H9 (cell line): ENCODE measurements around the gene STK11IP. TPM values are rescaled to one million over a fixed set of nuclear protein-coding genes. Genes with fewer than 3 reads are reported as not detected.

Experiments used
- DNase-seq: peaks from one replicate; pipeline ENCODE4 v3.0.0-alpha.2; 2017
- H2AFZ ChIP-seq: one replicate; pipeline ENCODE4 v1.6.1; 2013; ENCODE audit warnings: mild to moderate bottlenecking, low read length, control low read depth, moderate library complexity
- H2AK5ac ChIP-seq: 2 replicates; pipeline ENCODE4 v1.6.1; 2013; ENCODE audit warnings: low read length, control low read depth, mixed read lengths; ENCODE audit not compliant: insufficient read length
- H2BK120ac ChIP-seq: one replicate; pipeline ENCODE4 v1.6.1; 2013; ENCODE audit warnings: low read depth, mild to moderate bottlenecking, low read length, control low read depth, inconsistent platforms; ENCODE audit not compliant: poor library complexity, severe bottlenecking
- H2BK12ac ChIP-seq: 2 replicates; pipeline ENCODE4 v1.6.1; 2013; ENCODE audit warnings: low read length, control low read depth, mixed read lengths, low read depth; ENCODE audit not compliant: insufficient read length
- H2BK15ac ChIP-seq: 2 replicates; pipeline ENCODE4 v1.6.1; 2013; ENCODE audit warnings: low read depth, low read length, control low read depth
- H2BK20ac ChIP-seq: one replicate; pipeline ENCODE4 v1.6.1; 2013; ENCODE audit warnings: low read depth, mild to moderate bottlenecking, low read length, control low read depth, inconsistent platforms; ENCODE audit not compliant: poor library complexity, severe bottlenecking
- H2BK5ac ChIP-seq: 2 replicates; pipeline ENCODE4 v1.6.1; 2013; ENCODE audit warnings: low read length, control low read depth, mixed read lengths; ENCODE audit not compliant: insufficient read length
- H3K14ac ChIP-seq: 2 replicates; pipeline ENCODE4 v1.6.1; 2013; ENCODE audit warnings: low read length, control low read depth; ENCODE audit not compliant: insufficient read depth
- H3K18ac ChIP-seq: 2 replicates; pipeline ENCODE4 v1.6.1; 2013; ENCODE audit warnings: low read depth, mild to moderate bottlenecking, mixed read lengths, low read length, control low read depth; ENCODE audit not compliant: insufficient read length
- H3K23ac ChIP-seq: 2 replicates; pipeline ENCODE4 v1.6.1; 2013; ENCODE audit warnings: low read length, control low read depth, mixed read lengths, low read depth; ENCODE audit not compliant: insufficient read length
- H3K23me2 ChIP-seq: 2 replicates; pipeline ENCODE4 v1.6.1; 2013; ENCODE audit warnings: low read depth, mild to moderate bottlenecking, mixed read lengths, low read length, control low read depth; ENCODE audit not compliant: insufficient read length, poor library complexity, severe bottlenecking
- H3K27ac ChIP-seq: 2 replicates; pipeline ENCODE4 v1.5.1; 2013; ENCODE audit warnings: low read length, control low read depth, mixed read lengths, low read depth; ENCODE audit not compliant: insufficient read length
- H3K27me3 ChIP-seq: 2 replicates; pipeline ENCODE4 v1.6.1; 2013; ENCODE audit warnings: low read length, control low read depth, inconsistent platforms; ENCODE audit not compliant: insufficient read depth
- H3K4ac ChIP-seq: 2 replicates; pipeline ENCODE4 v1.6.1; 2013; ENCODE audit warnings: low read depth, mild to moderate bottlenecking, control low read depth, inconsistent platforms, low read length, moderate library complexity
- H3K4me1 ChIP-seq: 2 replicates; pipeline ENCODE4 v1.6.1; 2013; ENCODE audit warnings: low read length, control low read depth, inconsistent platforms; ENCODE audit not compliant: insufficient read depth
- H3K4me2 ChIP-seq: 2 replicates; pipeline ENCODE4 v1.6.1; 2013; ENCODE audit warnings: low read length, control low read depth, mixed read lengths; ENCODE audit not compliant: insufficient read length, insufficient read depth
- H3K56ac ChIP-seq: 2 replicates; pipeline ENCODE4 v1.6.1; 2013; ENCODE audit warnings: low read depth, mild to moderate bottlenecking, mixed read lengths, low read length, control low read depth; ENCODE audit not compliant: insufficient read length
- H3K79me1 ChIP-seq: 2 replicates; pipeline ENCODE4 v1.6.1; 2013; ENCODE audit warnings: low read depth, mild to moderate bottlenecking, moderate library complexity, low read length, control low read depth, inconsistent platforms; ENCODE audit not compliant: insufficient read depth, poor library complexity, severe bottlenecking
- H3K79me2 ChIP-seq: 2 replicates; pipeline ENCODE4 v1.6.1; 2013; ENCODE audit warnings: low read length, control low read depth, inconsistent platforms; ENCODE audit not compliant: insufficient read depth
- H3K9ac ChIP-seq: 2 replicates; pipeline ENCODE4 v1.6.1; 2013; ENCODE audit warnings: low read length, control low read depth, mixed read lengths; ENCODE audit not compliant: insufficient read length; ENCODE audit errors: extremely low read depth
- H3K9me3 ChIP-seq: one replicate; pipeline ENCODE4 v1.6.1; 2013; ENCODE audit warnings: low read depth, low read length, inconsistent platforms; ENCODE audit not compliant: control insufficient read depth
- H3T11ph ChIP-seq: one replicate; pipeline ENCODE4 v1.6.1; 2013; ENCODE audit warnings: mild to moderate bottlenecking, low read length, control low read depth, inconsistent platforms
- H4K20me1 ChIP-seq: one replicate; pipeline ENCODE4 v1.6.1; 2013; ENCODE audit not compliant: control insufficient read depth, insufficient read length, insufficient read depth
- H4K5ac ChIP-seq: 2 replicates; pipeline ENCODE4 v1.6.1; 2013; ENCODE audit warnings: low read depth, mild to moderate bottlenecking, mixed read lengths, low read length, control low read depth; ENCODE audit not compliant: insufficient read length
- H4K8ac ChIP-seq: replicated peaks from 2 replicates; pipeline ENCODE4 v1.6.1; 2013; ENCODE audit warnings: low read length, control low read depth, mixed read lengths, low read depth; ENCODE audit not compliant: insufficient read length
- H4K91ac ChIP-seq: 2 replicates; pipeline ENCODE4 v1.6.1; 2013; ENCODE audit warnings: low read depth, mild to moderate bottlenecking, moderate library complexity, mixed read lengths, low read length, control low read depth; ENCODE audit not compliant: insufficient read length
- H3K27ac Mint-ChIP-seq, 3 experiments: 2 replicates in 2 of 3; 3 replicates in 1 of 3; pipeline ENCODE4 v1.8.0; 2020 to 2021; ENCODE audit warnings: mixed read lengths in 3 of 3, mild to moderate bottlenecking in 1 of 3, moderate library complexity in 1 of 3
- H3K27me3 Mint-ChIP-seq: 2 replicates; pipeline ENCODE4 v1.8.0; 2021; ENCODE audit warnings: low read depth, mild to moderate bottlenecking, moderate library complexity, mixed read lengths
- H3K36me3 Mint-ChIP-seq, 3 experiments: 2 replicates in 2 of 3; 3 replicates in 1 of 3; pipeline ENCODE4 v1.8.0; 2020 to 2021; ENCODE audit warnings: low read depth in 3 of 3, mixed read lengths in 3 of 3; ENCODE audit not compliant: insufficient read depth in 1 of 3
- H3K4me1 Mint-ChIP-seq, 2 experiments: 2 replicates each; pipeline ENCODE4 v1.8.0; 2020; ENCODE audit warnings: mixed read lengths in 2 of 2
- H3K4me3 Mint-ChIP-seq, 2 experiments: 2 replicates in 1 of 2; 3 replicates in 1 of 2; pipeline ENCODE4 v1.8.0; 2020 to 2021; ENCODE audit warnings: mild to moderate bottlenecking in 2 of 2, mixed read lengths in 2 of 2, moderate library complexity in 1 of 2
- H3K9me3 Mint-ChIP-seq, 2 experiments: 2 replicates in 1 of 2; 3 replicates in 1 of 2; pipeline ENCODE4 v1.8.0; 2020; ENCODE audit warnings: mild to moderate bottlenecking in 2 of 2, mixed read lengths in 2 of 2, moderate library complexity in 1 of 2
- CTCF ChIP-seq: fragments of 200-600 bp; sonication (generic); conservative IDR thresholded peaks from 3 replicates; pipeline ENCODE4 v1.8.0; 2021; ENCODE audit warnings: antibody characterized with exemption, mild to moderate bottlenecking
- WGBS: extraction: QIAGEN DNeasy Blood & Tissue Kit; methylation state at CpG from one replicate; pipeline ENCODE4 v1.1.7; 2013; ENCODE audit warnings: missing lambda C conversion rate, low lambda C conversion rate, mixed read lengths; ENCODE audit not compliant: insufficient read length; ENCODE audit errors: extremely low coverage; 5-methylcytosine and 5-hydroxymethylcytosine counted together
- total RNA-seq: library from RNA; stranded (reverse); gene quantifications from 2 replicates; pipeline ENCODE4 v1.2.1, GENCODE V29; 2021

STK11IP gene
- total RNA-seq, 1 experiment from 2014 or later: 31.1 TPM

- no peaks in the 10 kb centered on the region for H3K23me2 ChIP-seq
- H3K9me3 ChIP-seq: no peaks in the 10 kb centered on the region
- DNase-seq: peak; percentile 26
- H3K23ac ChIP-seq: no peak overlapping the region
- Mint-ChIP-seq H3K4me3 (no peak overlapping the region), H3K27ac (no peak overlapping the region), H3K9me3 (peaks cover 15 to 18% of the 10 kb centered on the region in 2 experiments), H3K36me3 (peaks cover 3 to 15% (median 13%) of the 10 kb centered on the region in 3 experiments; a peak in 6 of 7 replicates), H3K27me3 (peaks cover 1% of the 10 kb centered on the region; the same call in 1 of the 2 replicates), H3K4me1 (peaks cover 16 to 23% of the 10 kb centered on the region in 2 experiments)
- no peak overlapping the region for H3T11ph ChIP-seq
- no peak for TF ChIP-seq CTCF
- H3K79me1 ChIP-seq: no peaks in the 10 kb centered on the region
- no peaks in the 10 kb centered on the region for H3K27me3 ChIP-seq
- H2BK15ac ChIP-seq: no peak overlapping the region
- H3K4me1 ChIP-seq: no peaks in the 10 kb centered on the region
- H2AK5ac ChIP-seq: no peak overlapping the region
- no peak overlapping the region for H3K56ac ChIP-seq
- H4K8ac ChIP-seq: no peak overlapping the region
- no peaks in the 10 kb centered on the region for H4K20me1 ChIP-seq
- no peaks in the 10 kb centered on the region for H3K79me2 ChIP-seq
- H2BK5ac ChIP-seq: no peak overlapping the region
- no peak overlapping the region for H3K9ac ChIP-seq
- H3K4me2 ChIP-seq: no peak overlapping the region
- H2BK12ac ChIP-seq: no peak overlapping the region
- H3K14ac ChIP-seq: no peak overlapping the region
- H3K27ac ChIP-seq: no peak overlapping the region
- H3K18ac ChIP-seq: no peak overlapping the region
- no peak overlapping the region for H2BK20ac ChIP-seq
- no peak overlapping the region for H3K4ac ChIP-seq
- no peak overlapping the region for H4K91ac ChIP-seq
- H2BK120ac ChIP-seq: no peak overlapping the region
- no CpG with 5 or more reads among the region's 11 CpGs for WGBS
- H4K5ac ChIP-seq: no peak overlapping the region
- no peak overlapping the region for H2AFZ ChIP-seq
These were observed 65.6 kb downstream of the STK11IP start for GRCh38 chr2:219663116-219663762.
